ELR (cell line): ENCODE results near the gene MYO7A.

ENCODE experiments used
- DNase-seq: peaks from one replicate; pipeline ENCODE4 v3.0.0-alpha.2; 2015; ENCODE audit warnings: low read depth

The MYO7A gene

GRCh38 chr11:77165066-77165465 lies 37.0 kb downstream of the MYO7A start:
- DNase-seq, result no peak

DNA sequence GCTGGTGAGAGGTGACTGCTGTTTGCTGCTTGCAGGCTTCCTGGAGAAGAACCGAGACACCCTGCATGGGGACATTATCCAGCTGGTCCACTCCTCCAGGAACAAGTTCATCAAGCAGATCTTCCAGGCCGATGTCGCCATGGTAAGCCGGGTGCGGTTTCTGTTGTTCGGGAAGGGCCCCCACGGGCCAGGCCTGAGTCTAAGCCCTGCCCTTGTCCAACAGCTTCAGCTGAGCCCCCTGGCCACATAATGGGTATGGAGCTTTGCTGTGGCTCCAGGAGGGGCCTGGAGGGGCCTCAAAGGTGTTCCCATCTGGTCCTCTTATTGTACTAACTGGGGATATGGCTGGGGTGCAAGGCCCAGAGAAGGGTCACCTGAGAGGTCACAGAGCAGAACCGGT lies 38.0 kb downstream of the MYO7A start:
- DNase-seq, result no peak

DNA sequence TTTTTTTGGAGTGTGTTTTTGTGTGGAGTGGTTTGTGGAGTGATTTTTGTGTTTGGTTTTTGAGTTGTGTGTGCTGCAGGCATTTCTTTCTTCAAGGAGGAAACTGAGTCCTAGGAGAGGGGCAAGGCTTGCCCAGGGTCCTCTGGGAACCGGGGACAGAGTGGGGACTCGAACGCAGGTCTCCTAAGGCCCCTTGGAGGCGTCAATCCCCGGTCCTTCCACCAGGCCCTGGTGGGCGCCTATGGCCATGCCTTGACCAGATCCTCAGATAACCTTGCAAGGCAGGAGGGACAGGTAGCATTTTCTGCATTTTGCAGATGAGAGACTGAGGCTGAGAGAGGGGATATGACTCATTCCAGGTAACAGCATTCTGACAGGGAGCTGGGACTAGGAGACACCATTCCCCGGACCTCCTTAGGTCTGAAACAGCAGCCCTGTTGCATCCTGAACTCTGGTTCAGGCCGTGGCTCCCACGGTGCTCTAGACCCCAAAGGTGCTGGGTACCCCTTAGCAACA lies 39.1 kb downstream of the MYO7A start:
- DNase-seq, result no peak

DNA sequence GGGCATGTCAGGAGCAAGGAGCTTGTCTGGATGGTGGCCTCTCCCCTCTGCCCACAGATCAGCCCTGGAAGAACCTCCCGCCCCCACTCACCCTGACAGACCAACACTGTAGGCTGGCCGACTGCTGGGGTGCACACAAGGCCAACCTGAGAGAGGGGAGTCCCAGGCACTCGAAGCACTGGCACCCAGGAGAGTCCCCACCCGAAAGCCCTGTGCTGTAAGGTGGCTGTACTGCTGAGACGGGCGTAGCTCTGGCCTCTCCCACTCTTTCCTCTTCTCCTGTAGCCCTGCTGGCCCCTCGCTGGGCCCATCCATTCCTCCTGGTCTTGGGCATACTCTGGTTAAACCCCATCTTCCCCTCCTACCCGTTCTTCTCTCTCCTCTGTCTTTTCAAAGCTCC lies 39.7 kb downstream of the MYO7A start:
- no peak for DNase-seq

DNA sequence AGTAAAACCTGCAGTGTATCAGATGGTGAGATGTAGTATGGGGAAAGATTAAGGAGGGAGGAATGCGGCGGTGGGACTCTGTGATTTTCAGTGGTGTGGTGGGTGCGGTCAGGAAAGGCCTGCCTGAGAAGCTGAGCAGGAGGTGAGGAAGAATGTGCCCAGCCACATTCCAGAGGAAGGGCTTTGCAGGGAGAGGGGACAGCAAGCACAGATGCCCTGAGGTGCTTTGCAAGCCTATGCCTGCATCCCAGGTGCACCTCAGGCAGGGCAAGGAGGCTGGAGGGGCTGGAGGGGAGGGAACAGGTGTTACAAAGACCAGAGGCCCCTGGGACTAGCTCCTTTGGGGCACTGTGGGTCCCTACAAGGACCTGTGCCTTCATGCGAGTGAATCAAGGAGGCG lies 42.1 kb downstream of the MYO7A start:
- no peak for DNase-seq

DNA sequence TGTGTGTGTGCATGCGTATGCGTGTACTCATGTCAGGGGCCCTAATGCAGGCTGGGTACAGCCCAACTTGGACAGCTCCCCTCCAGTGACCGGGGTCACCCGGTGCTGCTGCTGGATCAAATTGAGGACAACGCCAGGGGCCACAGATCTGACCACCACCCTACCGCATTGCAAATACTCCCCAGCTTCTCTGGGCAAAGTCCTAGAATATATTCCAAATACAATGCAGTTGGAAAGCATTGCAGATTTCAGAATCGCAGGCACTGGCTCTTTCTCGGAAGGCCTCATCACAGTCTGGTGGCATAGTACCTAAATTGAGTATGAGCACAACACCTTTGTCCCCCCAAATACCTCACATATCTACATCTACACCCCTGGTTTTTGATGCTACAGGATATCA lies 43.2 kb downstream of the MYO7A start:
- DNase-seq, result no peak

DNA sequence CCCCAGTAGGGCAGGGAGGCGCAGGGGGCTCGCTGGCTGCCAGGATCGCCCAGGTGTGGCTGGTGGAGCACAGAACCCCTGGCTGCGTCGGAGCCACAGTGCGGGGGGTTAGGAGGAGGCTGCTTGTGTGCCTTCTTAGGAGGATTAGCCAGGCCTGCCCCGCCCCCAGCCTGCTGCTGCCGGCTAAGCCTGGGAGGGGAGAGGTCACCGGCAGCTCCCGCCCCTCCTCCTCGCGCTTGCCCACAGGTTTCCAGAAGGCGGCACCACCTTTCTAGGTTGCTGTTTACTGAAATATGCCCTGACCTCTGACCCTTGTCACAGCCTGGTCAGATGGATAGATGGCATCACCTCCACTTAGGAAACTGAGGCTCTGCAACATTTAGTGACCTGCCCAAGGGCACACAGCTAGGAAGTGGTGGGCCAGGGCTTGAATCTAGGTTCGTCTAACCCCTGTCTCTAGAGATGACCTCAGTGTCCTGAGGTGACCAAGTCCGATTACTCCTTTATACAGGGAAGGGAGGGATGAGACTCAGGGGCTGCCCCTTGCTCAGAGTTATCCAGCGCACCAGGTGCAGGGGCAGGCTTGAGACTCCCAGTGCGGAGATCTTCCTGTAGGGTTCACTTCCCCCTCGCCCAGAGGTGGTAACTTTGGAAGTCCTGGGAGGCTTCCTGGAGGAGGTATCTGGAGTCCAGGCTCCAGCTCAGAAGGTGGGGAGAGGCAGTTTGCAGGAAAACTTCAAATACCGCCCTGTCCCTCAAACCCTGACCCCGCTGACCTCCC lies 44.0 kb downstream of the MYO7A start:
- DNase-seq, result no peak

GRCh38 chr11:77172666-77172982 lies 44.6 kb downstream of the MYO7A start:
- DNase-seq, result no peak

- no peak for DNase-seq
These were observed 45.4 kb downstream of the MYO7A start for GRCh38 chr11:77173494-77173893.

GRCh38 chr11:77174559-77174958 lies 46.5 kb downstream of the MYO7A start:
- no peak for DNase-seq

DNA sequence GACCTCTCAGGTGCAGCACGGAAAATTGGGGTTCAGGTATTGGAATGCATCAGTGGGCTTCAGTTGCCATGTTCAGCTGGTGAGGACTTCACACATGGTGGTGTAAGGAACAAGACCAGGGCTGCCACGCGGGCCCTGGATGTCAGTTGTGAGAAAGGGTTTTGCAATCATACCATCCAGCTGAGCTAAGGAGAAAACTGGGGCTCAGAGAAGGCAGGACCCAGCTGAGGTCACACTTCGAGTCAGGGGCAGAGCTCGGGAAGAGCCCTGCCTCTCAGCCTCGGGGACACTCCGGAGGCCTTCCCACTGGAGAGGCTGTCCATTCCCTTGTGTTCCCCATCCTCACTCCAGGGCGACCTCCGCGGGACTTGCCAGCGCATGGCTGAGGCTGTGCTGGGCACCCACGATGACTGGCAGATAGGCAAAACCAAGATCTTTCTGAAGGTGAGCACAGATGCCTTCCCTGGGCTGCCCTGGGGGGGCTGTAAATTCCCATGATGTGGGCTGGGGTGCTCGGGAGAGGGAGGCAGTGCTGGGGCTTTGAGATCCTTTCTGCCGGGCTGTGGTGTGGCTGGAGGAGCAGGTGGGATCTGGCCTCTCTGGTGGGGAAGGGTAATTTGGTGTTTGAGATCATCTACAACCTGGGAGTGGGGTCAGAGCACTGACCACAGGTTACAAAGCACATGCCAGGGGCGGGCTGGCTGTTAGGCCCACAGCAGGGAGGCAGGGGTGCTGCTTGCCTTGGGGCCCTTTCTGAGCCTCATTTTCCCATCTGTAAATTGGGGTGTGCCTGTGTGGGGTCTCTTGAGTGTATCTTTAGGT lies 47.2 kb downstream of the MYO7A start:
- no peak for DNase-seq

- no peak for DNase-seq
These were observed 48.0 kb downstream of the MYO7A start for GRCh38 chr11:77175869-77176539.

- no peak for DNase-seq
These were observed 49.0 kb downstream of the MYO7A start for GRCh38 chr11:77176996-77177395.

GRCh38 chr11:77178150-77178549 lies 50.1 kb downstream of the MYO7A start:
- DNase-seq, result no peak

GRCh38 chr11:77179048-77179447 lies 51.0 kb downstream of the MYO7A start:
- DNase-seq, result no peak

DNA sequence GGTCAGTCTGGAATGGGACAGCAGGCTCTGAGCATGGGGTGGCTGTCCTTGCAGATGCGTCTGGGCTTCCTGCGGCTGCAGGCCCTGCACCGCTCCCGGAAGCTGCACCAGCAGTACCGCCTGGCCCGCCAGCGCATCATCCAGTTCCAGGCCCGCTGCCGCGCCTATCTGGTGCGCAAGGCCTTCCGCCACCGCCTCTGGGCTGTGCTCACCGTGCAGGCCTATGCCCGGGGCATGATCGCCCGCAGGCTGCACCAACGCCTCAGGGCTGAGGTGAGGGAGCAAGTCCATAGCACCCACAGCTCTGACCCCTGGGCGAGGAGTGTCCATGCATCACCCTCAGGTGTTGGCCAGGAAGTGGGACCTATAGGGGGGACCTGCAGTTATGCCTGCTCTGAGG lies 51.6 kb downstream of the MYO7A start:
- no peak for DNase-seq

GRCh38 chr11:77180346-77180745 lies 52.3 kb downstream of the MYO7A start:
- DNase-seq, result no peak

- no peak for DNase-seq
These were observed 53.2 kb downstream of the MYO7A start for GRCh38 chr11:77181226-77181625.

DNA sequence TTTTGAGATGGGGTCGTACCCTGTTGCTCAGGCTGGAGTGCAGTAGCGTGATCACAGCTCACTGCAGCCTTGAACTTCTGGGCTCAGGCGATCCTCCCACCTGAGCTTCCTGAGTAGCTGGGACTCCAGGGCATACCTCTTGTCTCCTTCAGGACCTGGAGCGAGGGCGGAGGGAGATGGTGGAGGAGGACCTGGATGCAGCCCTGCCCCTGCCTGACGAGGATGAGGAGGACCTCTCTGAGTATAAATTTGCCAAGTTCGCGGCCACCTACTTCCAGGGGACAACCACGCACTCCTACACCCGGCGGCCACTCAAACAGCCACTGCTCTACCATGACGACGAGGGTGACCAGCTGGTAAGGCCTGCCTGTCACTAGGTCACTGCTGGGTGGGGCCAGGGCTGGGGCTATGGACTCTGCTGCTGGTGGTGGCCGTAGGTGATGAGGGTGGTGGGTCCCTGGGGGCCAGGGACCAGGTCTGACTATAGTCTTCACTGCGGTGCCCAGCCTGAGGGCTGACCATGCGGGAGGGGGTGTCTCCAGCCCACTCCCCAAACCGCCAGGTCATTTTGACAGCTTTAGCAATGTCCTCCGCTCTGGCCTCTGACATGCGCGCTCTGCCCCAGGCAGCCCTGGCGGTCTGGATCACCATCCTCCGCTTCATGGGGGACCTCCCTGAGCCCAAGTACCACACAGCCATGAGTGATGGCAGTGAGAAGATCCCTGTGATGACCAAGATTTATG lies 53.9 kb downstream of the MYO7A start:
- DNase-seq, result no peak

DNA sequence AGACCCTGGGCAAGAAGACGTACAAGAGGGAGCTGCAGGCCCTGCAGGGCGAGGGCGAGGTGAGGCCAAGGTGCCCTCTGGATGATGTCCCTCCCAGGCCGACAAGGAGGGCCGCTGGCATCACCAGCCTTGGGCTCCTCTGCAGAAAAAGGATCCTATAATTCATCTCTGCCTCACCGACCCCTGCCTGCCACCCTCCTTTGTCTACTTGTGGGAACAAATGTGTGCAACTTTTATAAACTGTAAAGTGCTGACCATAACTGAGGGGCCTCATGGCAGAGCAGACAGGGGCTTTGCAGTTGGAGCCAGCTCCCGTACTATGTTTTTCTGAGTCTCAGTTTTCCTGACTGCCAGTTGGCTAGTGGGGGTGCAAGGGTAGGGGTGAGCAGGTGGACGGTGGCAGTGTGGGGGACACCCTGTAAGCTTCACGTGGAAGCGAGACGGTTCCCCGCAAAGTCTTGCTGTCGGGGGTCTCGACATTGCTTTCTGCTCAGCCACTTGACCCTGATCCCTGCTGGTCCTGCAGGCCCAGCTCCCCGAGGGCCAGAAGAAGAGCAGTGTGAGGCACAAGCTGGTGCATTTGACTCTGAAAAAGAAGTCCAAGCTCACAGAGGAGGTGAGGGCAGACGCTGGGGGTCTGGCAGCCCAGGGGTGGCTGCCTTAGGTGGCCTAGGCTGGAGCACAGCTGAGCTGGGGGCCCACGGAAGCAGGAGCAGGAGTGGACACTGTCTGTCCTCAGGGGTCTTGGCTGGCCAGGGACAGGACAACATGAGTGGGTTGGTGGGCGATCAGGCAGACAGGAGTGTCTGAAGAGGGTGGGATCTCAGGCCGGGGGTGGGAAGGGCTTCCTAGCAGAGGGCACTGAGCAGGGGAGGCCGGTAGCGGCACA lies 54.7 kb downstream of the MYO7A start:
- DNase-seq, result no peak

- no peak for DNase-seq
These were observed 55.5 kb downstream of the MYO7A start for GRCh38 chr11:77183431-77183984.
